OCI-LY3 (cell line): ENCODE measurements around the gene FBXO36.

Experiments
- CTCF ChIP-seq: fragments of 200-600, 300-600 bp; sonication (generic); IDR thresholded peaks from 2 replicates; pipeline ENCODE4 v1.5.1; 2014; ENCODE audit warnings: antibody characterized with exemption, low read length, low read depth
- EZH2phosphoT487 ChIP-seq: fragments of 200-600 bp; shearing (Covaris generic); IDR thresholded peaks from 2 replicates; pipeline ENCODE4 v1.6.1; 2018; ENCODE audit warnings: antibody characterized with exemption, mixed run types, low read depth

GRCh38 chr2:230046491-230046890, 124.2 kb downstream of the FBXO36 start:
- TF ChIP-seq CTCF (no peak), EZH2phosphoT487 (no peak)
